ENCODE data around the gene CENPS.

DNA sequence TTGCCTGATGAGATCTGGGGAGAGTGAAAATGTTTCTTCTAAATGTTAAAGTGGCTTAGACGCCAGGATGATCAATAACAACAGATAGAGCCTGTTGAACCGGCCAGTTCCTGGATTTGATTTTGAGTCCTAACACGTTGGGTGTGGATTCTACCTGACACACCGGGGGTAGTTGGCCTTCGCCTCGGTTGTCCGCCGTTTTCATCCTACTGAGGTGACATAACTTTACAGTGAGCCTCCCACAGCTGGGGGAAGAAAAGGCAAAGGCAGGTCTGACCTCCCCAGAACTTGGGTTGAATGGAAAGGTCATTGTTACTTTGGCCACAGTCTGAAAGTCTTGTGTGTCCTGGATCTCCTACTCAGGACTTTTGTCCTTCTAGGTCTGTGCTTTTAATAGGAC lies 30.2 kb upstream of the CENPS start:
- TF ChIP-seq, protein P1, sequence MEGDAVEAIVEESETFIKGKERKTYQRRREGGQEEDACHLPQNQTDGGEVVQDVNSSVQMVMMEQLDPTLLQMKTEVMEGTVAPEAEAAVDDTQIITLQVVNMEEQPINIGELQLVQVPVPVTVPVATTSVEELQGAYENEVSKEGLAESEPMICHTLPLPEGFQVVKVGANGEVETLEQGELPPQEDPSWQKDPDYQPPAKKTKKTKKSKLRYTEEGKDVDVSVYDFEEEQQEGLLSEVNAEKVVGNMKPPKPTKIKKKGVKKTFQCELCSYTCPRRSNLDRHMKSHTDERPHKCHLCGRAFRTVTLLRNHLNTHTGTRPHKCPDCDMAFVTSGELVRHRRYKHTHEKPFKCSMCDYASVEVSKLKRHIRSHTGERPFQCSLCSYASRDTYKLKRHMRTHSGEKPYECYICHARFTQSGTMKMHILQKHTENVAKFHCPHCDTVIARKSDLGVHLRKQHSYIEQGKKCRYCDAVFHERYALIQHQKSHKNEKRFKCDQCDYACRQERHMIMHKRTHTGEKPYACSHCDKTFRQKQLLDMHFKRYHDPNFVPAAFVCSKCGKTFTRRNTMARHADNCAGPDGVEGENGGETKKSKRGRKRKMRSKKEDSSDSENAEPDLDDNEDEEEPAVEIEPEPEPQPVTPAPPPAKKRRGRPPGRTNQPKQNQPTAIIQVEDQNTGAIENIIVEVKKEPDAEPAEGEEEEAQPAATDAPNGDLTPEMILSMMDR (conservative IDR thresholded peaks at IDR 0.05; ENCODE audit: low read length): no peak
- TF ChIP-seq EZH2phosphoT487 (IDR thresholded peaks at IDR 0.05; ENCODE audit: borderline replicate concordance, low read depth, low read length): no peak
